Endodermal cell (in vitro differentiated cells): ENCODE measurements around the gene KMT2E. TPM values are rescaled to one million over a fixed set of nuclear protein-coding genes. Genes with fewer than 3 reads are reported as not detected.

Source experiments
- DNase-seq: peaks from one replicate; pipeline ENCODE4 v3.0.0-alpha.2; 2017
- H3K27ac ChIP-seq: 2 replicates; pipeline ENCODE4 v1.5.1; 2013; ENCODE audit warnings: mild to moderate bottlenecking, low read depth, low read length, moderate library complexity
- H3K27me3 ChIP-seq: 2 replicates; pipeline ENCODE4 v1.6.1; 2013; ENCODE audit warnings: mild to moderate bottlenecking, low read length, moderate library complexity; ENCODE audit not compliant: insufficient read depth, control insufficient read depth, poor library complexity, severe bottlenecking
- H3K36me3 ChIP-seq: 2 replicates; pipeline ENCODE4 v1.7.0; 2013; ENCODE audit warnings: mild to moderate bottlenecking, low read length, moderate library complexity; ENCODE audit not compliant: control insufficient read depth, insufficient read depth
- H3K4me1 ChIP-seq: one replicate; pipeline ENCODE4 v1.7.0; 2013; ENCODE audit warnings: low read length; ENCODE audit not compliant: control insufficient read depth, insufficient read depth
- H3K4me3 ChIP-seq: 2 replicates; pipeline ENCODE4 v1.5.1; 2013; ENCODE audit warnings: mild to moderate bottlenecking, low read length, moderate library complexity
- H3K9ac ChIP-seq: 2 replicates; pipeline ENCODE4 v1.6.1; 2013; ENCODE audit warnings: mild to moderate bottlenecking, low read length, moderate library complexity; ENCODE audit not compliant: poor library complexity, severe bottlenecking; ENCODE audit errors: extremely low read depth
- H3K9me3 ChIP-seq: 2 replicates; pipeline ENCODE4 v1.6.1; 2013; ENCODE audit warnings: mild to moderate bottlenecking, low read length, moderate library complexity; ENCODE audit not compliant: control insufficient read depth
- H3K27ac Mint-ChIP-seq: 2 replicates; pipeline ENCODE4 v1.8.0; 2020; ENCODE audit warnings: mixed read lengths
- H3K27me3 Mint-ChIP-seq: 2 replicates; pipeline ENCODE4 v1.8.0; 2021; ENCODE audit warnings: mild to moderate bottlenecking, mixed read lengths; ENCODE audit not compliant: insufficient read depth
- H3K36me3 Mint-ChIP-seq: 2 replicates; pipeline ENCODE4 v1.8.0; 2020; ENCODE audit warnings: low read depth, mixed read lengths
- H3K4me1 Mint-ChIP-seq: 2 replicates; pipeline ENCODE4 v1.8.0; 2020; ENCODE audit warnings: mixed read lengths
- H3K4me3 Mint-ChIP-seq: 2 replicates; pipeline ENCODE4 v1.8.0; 2020; ENCODE audit warnings: mild to moderate bottlenecking, moderate library complexity, mixed read lengths
- H3K9me3 Mint-ChIP-seq: 2 replicates; pipeline ENCODE4 v1.8.0; 2020; ENCODE audit warnings: mild to moderate bottlenecking, mixed read lengths
- CTCF ChIP-seq: fragments of 200-600 bp; sonication (generic); conservative IDR thresholded peaks from 2 replicates; pipeline ENCODE4 v1.5.0; 2021; ENCODE audit warnings: antibody characterized with exemption, mild to moderate bottlenecking
- WGBS, 2 experiments: methylation state at CpG; one replicate each; pipeline versions ENCODE4 v1.1.5 to v1.1.7; 2013; ENCODE audit warnings: missing lambda C conversion rate in 2 of 2, mixed read lengths in 1 of 2; ENCODE audit not compliant: insufficient coverage in 1 of 2, insufficient read length in 1 of 2; 5-methylcytosine and 5-hydroxymethylcytosine counted together
- total RNA-seq, 2 donors: library from RNA; stranded (reverse); fragmentation: NEBNext Ultra II Directional in 1 of 2; extraction: Animal tissue kit (Norgen Biotek cat#: 25700) in 1 of 2; gene quantifications; 2 replicates in 1 of 2; 3 replicates in 1 of 2; pipeline ENCODE4 v1.2.1, GENCODE V29; 2021

The KMT2E gene
- total RNA-seq, 2 donors from 2014 or later: 65.7 to 70.4 TPM

- Mint-ChIP-seq H3K4me3 (no peak overlapping the region), H3K27me3 (no peaks in the 10 kb centered on the region)
Measured at GRCh38 chr7:105149827-105150226, 135.8 kb downstream of the KMT2E start.

GRCh38 chr7:105151152-105151551 is 137.1 kb downstream of the KMT2E start:
- no peaks in the 10 kb centered on the region for H3K9me3 ChIP-seq
- no peak overlapping the region for H3K27ac ChIP-seq
- H3K9me3 Mint-ChIP-seq: no peaks in the 10 kb centered on the region
- H3K27ac Mint-ChIP-seq: no peak overlapping the region
- H3K9ac ChIP-seq: no peak overlapping the region
- H3K4me1 Mint-ChIP-seq: no peaks in the 10 kb centered on the region
- H3K4me3 ChIP-seq: no peak overlapping the region
- no peak for TF ChIP-seq CTCF
- WGBS, 2 experiments: 83 to 100% methylated on average over 1 to 3 of the region's 3 CpGs
- no peaks in the 10 kb centered on the region for H3K36me3 ChIP-seq
- no peaks in the 10 kb centered on the region for H3K4me1 ChIP-seq
- H3K36me3 Mint-ChIP-seq: peaks cover 3% of the 10 kb centered on the region
- H3K27me3 ChIP-seq: no peaks in the 10 kb centered on the region
- DNase-seq: no peak
- no peaks in the 10 kb centered on the region for H3K27me3 Mint-ChIP-seq
- H3K4me3 Mint-ChIP-seq: no peak overlapping the region

More at GRCh38 chr7:105149827-105150226, 135.8 kb downstream of the KMT2E start:
- Mint-ChIP-seq H3K4me1 (no peaks in the 10 kb centered on the region), H3K9me3 (no peaks in the 10 kb centered on the region), H3K36me3 (peaks cover 6% of the 10 kb centered on the region), H3K27ac (no peak overlapping the region)
- no peaks in the 10 kb centered on the region for H3K4me1 ChIP-seq
- no peak overlapping the region for H3K27ac ChIP-seq
- H3K9ac ChIP-seq: no peak overlapping the region
- no peaks in the 10 kb centered on the region for H3K9me3 ChIP-seq
- no peak for TF ChIP-seq CTCF
- H3K36me3 ChIP-seq: peaks cover 9% of the 10 kb centered on the region
- no peaks in the 10 kb centered on the region for H3K27me3 ChIP-seq
- DNase-seq: no peak
- no peak overlapping the region for H3K4me3 ChIP-seq
- 85 to 93% methylated on average over 3 of the region's 3 CpGs for WGBS, 2 experiments

- H3K4me3 Mint-ChIP-seq: no peak overlapping the region
- H3K27me3 ChIP-seq: no peaks in the 10 kb centered on the region
- no peaks in the 10 kb centered on the region for H3K27me3 Mint-ChIP-seq
- no peaks in the 10 kb centered on the region for H3K9me3 ChIP-seq
- peaks cover 3% of the 10 kb centered on the region for H3K36me3 Mint-ChIP-seq
- H3K4me1 ChIP-seq: no peaks in the 10 kb centered on the region
- H3K4me1 Mint-ChIP-seq: no peaks in the 10 kb centered on the region
- no peak for DNase-seq
- H3K9me3 Mint-ChIP-seq: no peaks in the 10 kb centered on the region
- peak overlapping the region; percentile 64 for H3K27ac Mint-ChIP-seq
- peaks cover 6% of the 10 kb centered on the region for H3K36me3 ChIP-seq
- no peak overlapping the region for H3K4me3 ChIP-seq
- H3K9ac ChIP-seq: no peak overlapping the region
- WGBS, 2 experiments: 93 to 100% methylated on average over 4 to 6 of the region's 6 CpGs
- TF ChIP-seq CTCF: no peak
- no peak overlapping the region for H3K27ac ChIP-seq
Measured at GRCh38 chr7:105153531-105153930, 139.5 kb downstream of the KMT2E start.
